HEK293T (cell line): ENCODE data around the gene TAC3.

Experiments used
- CTCF ChIA-PET: fragments of 350-600 bp; formaldehyde crosslinking; extraction: SDS; loops from one replicate; lab custom pipeline; 2021; ENCODE audit warnings: antibody characterized with exemption, inconsistent platforms; lab: Yijun Ruan, JAX
- POLR2A ChIA-PET: fragments of 350-600 bp; formaldehyde crosslinking; extraction: SDS; loops from one replicate; lab custom pipeline; 2020; ENCODE audit warnings: antibody characterized with exemption, inconsistent platforms; lab: Yijun Ruan, JAX
- DNase-seq: peaks from one replicate; pipeline ENCODE4 v3.0.0; 2012; ENCODE audit warnings: mixed read lengths; ENCODE audit errors: extremely low spot score
- ARNT ChIP-seq: fragments of 450-650 bp; IDR thresholded peaks from 2 replicates; pipeline ENCODE4 v1.6.1; 2017; ENCODE audit warnings: mild to moderate bottlenecking
- BHLHE40 ChIP-seq: fragments of 450-650 bp; IDR thresholded peaks from 2 replicates; pipeline ENCODE4 v1.6.1; 2016; ENCODE audit warnings: mild to moderate bottlenecking, moderate library complexity, borderline replicate concordance
- CTBP1 ChIP-seq: fragments of 450-650 bp; IDR thresholded peaks from 2 replicates; pipeline ENCODE4 v1.6.1; 2016; ENCODE audit warnings: borderline replicate concordance
- ELF4 ChIP-seq: fragments of 450-650 bp; IDR thresholded peaks from 2 replicates; pipeline ENCODE4 v1.6.1; 2017; ENCODE audit warnings: antibody characterized with exemption
- FOXA1 ChIP-seq: fragments of 450-650 bp; IDR thresholded peaks from 2 replicates; pipeline ENCODE4 v1.6.1; 2016; ENCODE audit warnings: mild to moderate bottlenecking
- FOXK2 ChIP-seq: fragments of 450-650 bp; IDR thresholded peaks from 2 replicates; pipeline ENCODE4 v1.6.1; 2016; ENCODE audit warnings: mild to moderate bottlenecking
- FOXM1 ChIP-seq: fragments of 450-650 bp; IDR thresholded peaks from 2 replicates; pipeline ENCODE4 v1.6.1; 2017; ENCODE audit warnings: mild to moderate bottlenecking, borderline replicate concordance
- HDGF ChIP-seq: fragments of 450-650 bp; IDR thresholded peaks from 2 replicates; pipeline ENCODE4 v1.6.1; 2017; ENCODE audit warnings: antibody characterized with exemption, borderline replicate concordance
- L3MBTL2 ChIP-seq: fragments of 450-650 bp; conservative IDR thresholded peaks from 2 replicates; pipeline ENCODE4 v1.6.1; 2016; ENCODE audit warnings: mild to moderate bottlenecking
- LEF1 ChIP-seq: fragments of 450-650 bp; IDR thresholded peaks from 2 replicates; pipeline ENCODE4 v1.6.1; 2017; ENCODE audit warnings: mild to moderate bottlenecking, borderline replicate concordance
- NFRKB ChIP-seq: fragments of 450-650 bp; IDR thresholded peaks from 2 replicates; pipeline ENCODE4 v1.6.1; 2016; ENCODE audit warnings: mild to moderate bottlenecking, moderate library complexity
- PKNOX1 ChIP-seq: fragments of 450-650 bp; IDR thresholded peaks from 2 replicates; pipeline ENCODE4 v1.6.1; 2016
- SP1 ChIP-seq: fragments of 450-650 bp; IDR thresholded peaks from 2 replicates; pipeline ENCODE4 v1.6.1; 2017
- SUZ12 ChIP-seq: fragments of 450-650 bp; IDR thresholded peaks from 2 replicates; pipeline ENCODE4 v1.6.1; 2016; ENCODE audit warnings: mild to moderate bottlenecking
- TARDBP ChIP-seq: fragments of 450-650 bp; IDR thresholded peaks from 2 replicates; pipeline ENCODE4 v1.6.1; 2016
- ZNF384 ChIP-seq: fragments of 450-650 bp; IDR thresholded peaks from 2 replicates; pipeline ENCODE4 v1.6.1; 2016

Gene TAC3

GRCh38 chr12:57051011-57051410 lies 34.7 kb upstream of the TAC3 start:
- TF ChIP-seq FOXM1 (no peak), CTBP1 (no peak), SUZ12 (no peak), ZNF384 (no peak), HDGF (no peak), FOXA1 (no peak), BHLHE40 (no peak), NFRKB (no peak)
- no peak for DNase-seq
- ChIA-PET CTCF (interaction anchor here (1.1 kb wide), 1 partner anchor 50 kb away, joined by 5 read pairs; no protein-coding TSS in a partner anchor), POLR2A (interaction anchor here (0.6 to 1.6 kb wide), 2 partner anchors 13 to 61 kb away, joined by 3 read pairs; partner anchors contain the start of gene STAT6)

GRCh38 chr12:57049890-57050289 lies 33.6 kb upstream of the TAC3 start, which contains the start of gene MYO1A:
TSS of gene MYO1A (minus strand) at chr12:57050129. CDS start at chr12:57048323, 1,806 bp downstream.
- no peak for DNase-seq
- POLR2A ChIA-PET = interaction anchor here (1.6 kb wide), 1 partner anchor 12 kb away, joined by 3 read pairs; no protein-coding TSS in a partner anchor
- no peak for TF ChIP-seq CTBP1
- TF ChIP-seq BHLHE40 = no peak
- no peak for TF ChIP-seq ELF4
- no peak for TF ChIP-seq ZNF384
- CTCF ChIA-PET = no interaction called here

- ChIA-PET CTCF (interaction anchor here (0.8 kb wide), 1 partner anchor 9 kb away, joined by 3 read pairs; no protein-coding TSS in a partner anchor), POLR2A (no interaction called here)
- no peak for TF ChIP-seq SUZ12
- no peak for TF ChIP-seq ZNF384
- TF ChIP-seq PKNOX1 = no peak
- TF ChIP-seq NFRKB = no peak
- TF ChIP-seq CTBP1 = no peak
- TF ChIP-seq LEF1 = no peak
- no peak for TF ChIP-seq FOXA1
- no peak for TF ChIP-seq L3MBTL2
- TF ChIP-seq BHLHE40 = no peak
- TF ChIP-seq TARDBP = no peak
- no peak for DNase-seq
Observed at GRCh38 chr12:57049119-57049446, 32.8 kb upstream of the TAC3 start.

- TF ChIP-seq FOXM1 = no peak
- TF ChIP-seq L3MBTL2 = no peak
- TF ChIP-seq LEF1 = no peak
- no peak for TF ChIP-seq SUZ12
- no peak for TF ChIP-seq ARNT
- TF ChIP-seq ELF4 = no peak
- TF ChIP-seq ZNF384 = no peak
- TF ChIP-seq HDGF = no peak
- TF ChIP-seq SP1 = no peak
- no peak for TF ChIP-seq NFRKB
- no peak for TF ChIP-seq BHLHE40
- no peak for TF ChIP-seq FOXA1
- TF ChIP-seq PKNOX1 = no peak
- TF ChIP-seq FOXK2 = no peak
- no peak for TF ChIP-seq TARDBP
- TF ChIP-seq CTBP1 = no peak
- ChIA-PET POLR2A (no interaction called here), CTCF (interaction anchor here (0.6 to 1.4 kb wide), 3 partner anchors 8 to 16 kb away, joined by 3 to 4 read pairs (median 3); no protein-coding TSS in a partner anchor)
- no peak for DNase-seq
Observed at GRCh38 chr12:57048423-57049118, 32.2 kb upstream of the TAC3 start.

- ChIA-PET POLR2A (no interaction called here), CTCF (interaction anchor here (0.6 to 1.4 kb wide), 3 partner anchors 13 to 44 kb away, joined by 3 to 4 read pairs (median 3); no protein-coding TSS in a partner anchor)
- no peak for DNase-seq
- TF ChIP-seq CTBP1 = no peak
Observed at GRCh38 chr12:57047981-57048380, 31.7 kb upstream of the TAC3 start.

- no peak for DNase-seq
- ChIA-PET POLR2A (no interaction called here), CTCF (interaction anchor here (0.6 to 1.4 kb wide), 4 partner anchors 13 to 43 kb away, joined by 3 to 4 read pairs (median 3); no protein-coding TSS in a partner anchor)
- no peak for TF ChIP-seq TARDBP
Observed at GRCh38 chr12:57046947-57047890, 30.9 kb upstream of the TAC3 start.
